Caco-2 (cell line): ENCODE measurements around the gene LOXL1. TPM values are rescaled to one million over a fixed set of nuclear protein-coding genes. Genes with fewer than 3 reads are reported as not detected.

ENCODE experiments used
- BruUV-seq: library from RNA; stranded (reverse); fragments of 400-500 nt; replicated peaks from 2 replicates; lab custom pipeline; 2021; lab: Mats Ljungman, UMichigan
- CTCF ChIA-PET: fragments of 300-600 bp; sonication (Branson Sonifier 250); formaldehyde crosslinking; loops from one replicate; lab custom pipeline; 2022; ENCODE audit warnings: antibody characterized with exemption; lab: Charles Lee
- POLR2A ChIA-PET: fragments of 300-600 bp; sonication (Branson Sonifier 250); formaldehyde crosslinking; loops from one replicate; lab custom pipeline; 2022; ENCODE audit warnings: antibody characterized with exemption; lab: Charles Lee
- DNase-seq, 2 experiments: peaks; one replicate each; pipeline versions ENCODE4 v3.0.0 to v3.0.0-alpha.2; 2020 to 2022
- H3K27me3 ChIP-seq: replicated peaks from 2 replicates; pipeline ENCODE4 v1.6.0; 2011; ENCODE audit warnings: low read length; ENCODE audit not compliant: control insufficient read depth, insufficient read depth
- H3K36me3 ChIP-seq: 2 replicates; pipeline ENCODE4 v1.5.1; 2011; ENCODE audit warnings: low read length; ENCODE audit not compliant: control insufficient read depth, insufficient read depth
- H3K4me1 ChIP-seq: fragments of 250-450 bp; sonication (Bioruptor Pico); 2 replicates; pipeline ENCODE4 v1.5.1; 2020; ENCODE audit warnings: mild to moderate bottlenecking
- H3K4me3 ChIP-seq: 2 replicates; pipeline ENCODE4 v1.5.1; 2011; ENCODE audit warnings: low read depth, mild to moderate bottlenecking, control low read depth, low read length
- H3K9me3 ChIP-seq: fragments of 250-450 bp; sonication (Bioruptor Pico); 2 replicates; pipeline ENCODE4 v1.5.1; 2020; ENCODE audit warnings: mild to moderate bottlenecking, moderate library complexity
- H3K27ac Mint-ChIP-seq: one replicate; pipeline ENCODE4 v1.8.0; 2022; ENCODE audit warnings: mixed read lengths; ENCODE audit not compliant: unreplicated experiment
- H3K27me3 Mint-ChIP-seq: one replicate; pipeline ENCODE4 v1.8.0; 2022; ENCODE audit warnings: mixed read lengths; ENCODE audit not compliant: insufficient read depth, unreplicated experiment
- H3K36me3 Mint-ChIP-seq: one replicate; pipeline ENCODE4 v1.8.0; 2022; ENCODE audit warnings: mild to moderate bottlenecking, mixed read lengths; ENCODE audit not compliant: insufficient read depth, unreplicated experiment
- H3K4me1 Mint-ChIP-seq: one replicate; pipeline ENCODE4 v1.8.0; 2022; ENCODE audit warnings: low read depth, mixed read lengths; ENCODE audit not compliant: unreplicated experiment
- H3K4me3 Mint-ChIP-seq: one replicate; pipeline ENCODE4 v1.8.0; 2022; ENCODE audit warnings: mild to moderate bottlenecking, moderate library complexity, mixed read lengths; ENCODE audit not compliant: unreplicated experiment
- H3K9me3 Mint-ChIP-seq: one replicate; pipeline ENCODE4 v1.8.0; 2022; ENCODE audit warnings: mixed read lengths; ENCODE audit not compliant: unreplicated experiment
- CTCF ChIP-seq, 2 experiments: fragments of 200-600 bp in 1 of 2; IDR thresholded peaks; 1 replicate in 1 of 2; 2 replicates in 1 of 2; pipeline versions ENCODE4 v1.5.1 to v1.8.0; 2011 to 2022; ENCODE audit warnings: antibody characterized with exemption in 1 of 2, control low read depth in 1 of 2, inconsistent platforms in 1 of 2, low read depth in 1 of 2, low read length in 1 of 2, mild to moderate bottlenecking in 1 of 2, moderate library complexity in 1 of 2; ENCODE audit not compliant: insufficient read depth in 1 of 2, severe bottlenecking in 1 of 2, unreplicated experiment in 1 of 2
- intact Hi-C: fragments of 100-400 bp; cut with micrococcal nuclease; formaldehyde crosslinking; loops from one replicate; pipeline ENCODE4 v1.10.0; 2022; ENCODE audit not compliant: unreplicated experiment
- total RNA-seq: library from RNA; stranded (reverse); gene quantifications from 2 replicates; pipeline ENCODE4 v1.2.3, GENCODE V29; 2022

Gene LOXL1
- total RNA-seq, 1 experiment from 2014 or later = 3.7 TPM

- POLR2A ChIA-PET = no interaction called here
- no TSS peak for BruUV-seq
These were observed 15.5 kb upstream of the LOXL1 start for GRCh38 chr15:73910522-73911303.

DNA sequence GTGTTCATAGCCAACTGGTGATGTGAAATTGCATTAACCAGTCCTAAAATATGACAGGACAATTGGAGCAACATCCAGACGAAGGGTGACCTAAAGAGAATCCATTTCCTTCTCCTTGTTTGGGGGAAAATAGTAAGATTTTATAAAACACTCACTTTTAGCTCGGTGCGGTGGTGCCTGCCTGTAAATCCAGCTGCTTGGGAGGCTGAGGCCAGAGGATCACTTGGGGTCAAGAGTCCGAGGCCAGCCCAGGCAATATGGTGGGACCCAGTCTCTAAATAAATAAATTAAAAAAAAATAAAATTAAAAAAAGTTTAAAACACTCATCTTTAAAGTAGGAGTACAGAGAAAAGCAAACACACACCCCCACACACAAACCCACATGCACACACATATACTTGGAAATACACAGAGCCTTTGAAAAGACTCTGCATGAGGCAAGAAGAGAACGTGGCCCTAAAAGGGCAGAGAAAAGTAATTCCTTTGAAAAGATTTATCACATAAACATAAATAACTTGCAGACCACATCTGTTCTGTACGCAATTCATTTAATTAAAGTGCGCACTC is 14.1 kb upstream of the LOXL1 start:
- Mint-ChIP-seq H3K4me3 (no peak overlapping the region), H3K9me3 (no peaks in the 10 kb centered on the region), H3K27me3 (peaks cover 3% of the 10 kb centered on the region), H3K4me1 (no peaks in the 10 kb centered on the region), H3K27ac (no peak overlapping the region), H3K36me3 (no peaks in the 10 kb centered on the region)
- no peaks in the 10 kb centered on the region for H3K27me3 ChIP-seq
- H3K9me3 ChIP-seq = no peaks in the 10 kb centered on the region
- no TSS peak for BruUV-seq
- H3K36me3 ChIP-seq = no peaks in the 10 kb centered on the region
- CTCF ChIA-PET = no interaction called here
- no peak overlapping the region for H3K4me3 ChIP-seq
- intact Hi-C loops = no loop called here
- DNase-seq = no peak
- H3K4me1 ChIP-seq = 0 out of 2 replicates have a peak, but pooled peaks cover 5% of the 10 kb centered on the region
- POLR2A ChIA-PET = no interaction called here
- TF ChIP-seq CTCF (IDR thresholded peaks at IDR 0.05; ENCODE audit: insufficient read depth in 1 of 2, low read depth in 1 of 2, low read length in 1 of 2, severe bottlenecking in 1 of 2, unreplicated experiment in 1 of 2) = no peak

More at GRCh38 chr15:73910522-73911303, 15.5 kb upstream of the LOXL1 start:
- no peaks in the 10 kb centered on the region for H3K9me3 Mint-ChIP-seq
- no peaks in the 10 kb centered on the region for H3K27me3 ChIP-seq
- H3K4me3 ChIP-seq = no peak overlapping the region
- intact Hi-C loops = no loop called here
- CTCF ChIA-PET = interaction anchor here (0.9 to 5.2 kb wide), 3 partner anchors 10 to 37 kb away, joined by 3 to 31 read pairs (median 3); partner anchors contain the start of gene TBC1D21
- no peak for TF ChIP-seq CTCF (IDR thresholded peaks at IDR 0.05; ENCODE audit: insufficient read depth in 1 of 2, low read depth in 1 of 2, low read length in 1 of 2, severe bottlenecking in 1 of 2, unreplicated experiment in 1 of 2)
- no peaks in the 10 kb centered on the region for H3K4me1 Mint-ChIP-seq
- H3K9me3 ChIP-seq = no peaks in the 10 kb centered on the region
- peaks cover 3% of the 10 kb centered on the region for H3K27me3 Mint-ChIP-seq
- H3K36me3 ChIP-seq = no peaks in the 10 kb centered on the region
- H3K36me3 Mint-ChIP-seq = no peaks in the 10 kb centered on the region
- H3K27ac Mint-ChIP-seq = no peak overlapping the region
- 0 out of 2 replicates have a peak, but pooled peaks cover 5% of the 10 kb centered on the region for H3K4me1 ChIP-seq
- no peak for DNase-seq
- H3K4me3 Mint-ChIP-seq = no peak overlapping the region

DNA sequence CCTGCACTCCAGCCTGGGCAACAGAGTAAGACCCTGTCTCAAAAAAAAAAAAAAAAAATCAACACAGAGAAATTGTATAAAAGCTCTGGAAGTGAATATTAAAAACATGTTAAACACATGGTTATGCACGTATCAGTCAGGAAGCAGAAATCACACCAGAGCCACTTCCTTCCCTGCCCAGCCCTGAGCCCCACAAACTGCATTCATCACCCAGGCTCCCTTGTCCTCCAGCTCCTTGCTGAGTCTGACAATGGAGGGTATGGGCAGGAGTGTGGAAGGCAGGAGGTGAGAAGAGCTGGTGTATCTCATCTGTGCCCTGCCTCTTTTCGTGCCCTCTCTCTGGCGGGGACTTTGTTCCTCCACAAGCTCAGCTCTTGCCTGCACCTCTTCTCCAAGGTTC is 12.1 kb upstream of the LOXL1 start:
- H3K36me3 ChIP-seq = no peaks in the 10 kb centered on the region
- H3K4me1 ChIP-seq = 0 out of 2 replicates have a peak, but pooled peaks cover 5% of the 10 kb centered on the region
- Mint-ChIP-seq H3K27ac (no peak overlapping the region), H3K27me3 (peaks cover 3% of the 10 kb centered on the region), H3K4me1 (no peaks in the 10 kb centered on the region), H3K9me3 (peaks cover 11% of the 10 kb centered on the region), H3K4me3 (no peak overlapping the region), H3K36me3 (no peaks in the 10 kb centered on the region)
- no peak for DNase-seq
- ChIA-PET CTCF (interaction anchor here (2.1 kb wide), 1 partner anchor 13 kb away, joined by 4 read pairs; no protein-coding TSS in a partner anchor), POLR2A (no interaction called here)
- H3K27me3 ChIP-seq = no peaks in the 10 kb centered on the region
- TF ChIP-seq CTCF (IDR thresholded peaks at IDR 0.05; ENCODE audit: insufficient read depth in 1 of 2, low read depth in 1 of 2, low read length in 1 of 2, severe bottlenecking in 1 of 2, unreplicated experiment in 1 of 2) = no peak
- H3K9me3 ChIP-seq = no peaks in the 10 kb centered on the region
- no TSS peak for BruUV-seq
- H3K4me3 ChIP-seq = no peak overlapping the region
- intact Hi-C loops = no loop called here
